NCI-H1694 treated with DMSO at 0.1 percent for 48 hours (cell line): ENCODE data around the gene GRID1.

ENCODE experiments used
- DNase-seq: peaks from one replicate; lab custom pipeline; 2025; lab: John Stamatoyannopoulos, UW

GRID1 gene

GRCh38 chr10:86336341-86336740 is 30.3 kb downstream of the GRID1 start:
- DNase-seq: no peak

- no peak for DNase-seq
Measured at GRCh38 chr10:86335831-86336230, 30.8 kb downstream of the GRID1 start.

- no peak for DNase-seq
Measured at GRCh38 chr10:86335257-86335656, 31.3 kb downstream of the GRID1 start.

GRCh38 chr10:86334488-86335085 is 32.0 kb downstream of the GRID1 start:
- DNase-seq: no peak

GRCh38 chr10:86333826-86334487 is 32.6 kb downstream of the GRID1 start:
- DNase-seq: peak; percentile 15

- DNase-seq: no peak
Measured at GRCh38 chr10:86331861-86332260, 34.7 kb downstream of the GRID1 start.

GRCh38 chr10:86330778-86331763 is 35.5 kb downstream of the GRID1 start:
- DNase-seq: no peak

GRCh38 chr10:86329896-86330680 is 36.5 kb downstream of the GRID1 start:
- DNase-seq: no peak

GRCh38 chr10:86329093-86329710 is 37.4 kb downstream of the GRID1 start:
- no peak for DNase-seq

- DNase-seq: no peak
Measured at GRCh38 chr10:86327954-86328725, 38.5 kb downstream of the GRID1 start.

GRCh38 chr10:86325158-86325557 is 41.4 kb downstream of the GRID1 start:
- DNase-seq: no peak

GRCh38 chr10:86321568-86321967 is 45.0 kb downstream of the GRID1 start:
- DNase-seq: no peak

GRCh38 chr10:86319676-86320075 is 46.9 kb downstream of the GRID1 start:
- no peak for DNase-seq

- no peak for DNase-seq
Measured at GRCh38 chr10:86317949-86318725, 48.5 kb downstream of the GRID1 start.

- DNase-seq: no peak
Measured at GRCh38 chr10:86316990-86317389, 49.6 kb downstream of the GRID1 start.

- no peak for DNase-seq
Measured at GRCh38 chr10:86316274-86316835, 50.2 kb downstream of the GRID1 start.

- DNase-seq: no peak
Measured at GRCh38 chr10:86315549-86315942, 51.0 kb downstream of the GRID1 start.

GRCh38 chr10:86314616-86315548 is 51.7 kb downstream of the GRID1 start:
- DNase-seq: no peak
